ENCODE results near the gene YPEL2.

Gene YPEL2

GRCh38 chr17:59440757-59441463 is 109.5 kb downstream of the YPEL2 start:
- DNase-seq (ENCODE audit: low read depth): peak; percentile 60
- no peak overlapping the region for H3K4me3 ChIP-seq (ENCODE audit: control insufficient read depth, low read depth, low read length)
- peak; percentile 79 for TF ChIP-seq CTCF (IDR thresholded peaks at IDR 0.05; ENCODE audit: control insufficient read depth, insufficient read depth, low read depth, low read length, missing control alignments)

- TF ChIP-seq CTCF (IDR thresholded peaks at IDR 0.05; ENCODE audit: control insufficient read depth, insufficient read depth, low read depth, low read length, missing control alignments): no peak
- no peak for DNase-seq (ENCODE audit: low read depth)
These were observed 110.1 kb downstream of the YPEL2 start for GRCh38 chr17:59441464-59442096.

GRCh38 chr17:59443106-59443505 is 111.7 kb downstream of the YPEL2 start:
- no peak overlapping the region for H3K4me3 ChIP-seq (ENCODE audit: control insufficient read depth, low read depth, low read length)
- DNase-seq (ENCODE audit: low read depth): no peak
- TF ChIP-seq CTCF (IDR thresholded peaks at IDR 0.05; ENCODE audit: control insufficient read depth, insufficient read depth, low read depth, low read length, missing control alignments): no peak

More at GRCh38 chr17:59441464-59442096, 110.1 kb downstream of the YPEL2 start:
- no peak overlapping the region for H3K4me3 ChIP-seq (ENCODE audit: control insufficient read depth, low read depth, low read length)
